ENCODE data around the gene BHLHA15.

The BHLHA15 gene

DNA sequence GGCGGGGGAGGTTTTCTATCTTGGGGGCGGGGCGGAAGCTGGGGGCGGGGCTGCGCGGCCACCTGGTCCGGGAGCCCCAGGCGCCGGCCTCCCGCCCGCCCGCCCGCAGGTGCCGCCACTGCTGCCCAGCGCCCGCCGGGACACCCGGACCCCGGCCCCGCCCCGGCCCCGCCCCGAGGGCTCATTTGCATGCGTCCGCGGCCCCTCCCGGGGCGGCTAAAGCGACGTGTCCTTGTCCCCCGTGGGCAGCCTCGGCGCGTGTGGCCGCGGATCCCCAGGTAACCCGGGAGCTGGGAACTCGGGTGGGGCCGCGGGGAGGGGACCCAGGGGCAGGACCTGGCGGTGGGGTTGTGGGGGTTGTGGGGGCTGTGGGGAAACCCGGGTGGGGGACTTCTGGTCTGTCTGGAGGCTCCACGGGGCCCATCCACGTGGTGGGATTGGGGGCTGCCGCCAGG lies at the start of gene BHLHA15:
Gene BHLHA15, plus strand, starts transcription at position 219 of the 455 bp plus-strand sequence. CDS start 871 bp downstream, outside the sequence.
- peak; percentile 70 for DNase-seq (ENCODE audit: low spot score)

DNA sequence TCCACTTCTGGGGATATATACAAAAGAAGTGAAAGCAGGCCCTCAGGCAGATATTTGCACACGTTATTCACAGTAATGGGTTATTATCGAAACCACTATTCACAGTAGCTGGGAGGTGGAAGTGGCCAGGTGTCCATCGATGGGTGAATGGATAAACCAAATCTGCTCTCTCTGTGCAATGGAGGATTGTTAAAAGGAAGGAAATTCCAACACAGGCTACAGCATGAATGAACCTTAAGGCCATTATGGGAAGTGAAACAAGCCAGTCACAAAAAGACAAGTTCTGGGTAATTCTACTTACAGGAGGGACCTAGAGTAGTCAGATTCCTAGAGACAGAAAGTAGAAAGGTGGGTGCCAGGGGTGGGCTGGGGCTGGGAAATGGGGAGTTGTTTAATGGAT lies 48.5 kb upstream of the BHLHA15 start:
- DNase-seq (ENCODE audit: low spot score) = no peak

DNA sequence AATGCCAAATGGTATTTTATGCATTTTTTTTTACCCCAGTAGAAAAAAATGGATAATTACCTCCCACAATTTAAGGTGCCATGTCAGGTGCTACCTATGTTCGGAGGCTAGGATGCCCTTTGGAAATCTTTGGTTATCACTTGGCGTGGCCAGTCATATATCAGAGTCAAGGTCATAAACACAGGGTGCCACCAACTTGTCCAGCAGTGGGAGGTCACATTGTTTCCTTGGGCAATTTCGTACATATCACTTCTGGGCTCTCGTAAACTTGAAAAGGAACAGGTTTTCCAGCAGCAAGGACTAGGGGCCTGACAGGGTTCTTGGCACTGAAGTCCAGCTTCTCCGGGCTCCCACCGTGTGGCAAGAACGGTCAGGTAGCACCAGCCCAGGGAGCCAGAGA lies 48.0 kb upstream of the BHLHA15 start:
- no peak for DNase-seq (ENCODE audit: low spot score)

DNA sequence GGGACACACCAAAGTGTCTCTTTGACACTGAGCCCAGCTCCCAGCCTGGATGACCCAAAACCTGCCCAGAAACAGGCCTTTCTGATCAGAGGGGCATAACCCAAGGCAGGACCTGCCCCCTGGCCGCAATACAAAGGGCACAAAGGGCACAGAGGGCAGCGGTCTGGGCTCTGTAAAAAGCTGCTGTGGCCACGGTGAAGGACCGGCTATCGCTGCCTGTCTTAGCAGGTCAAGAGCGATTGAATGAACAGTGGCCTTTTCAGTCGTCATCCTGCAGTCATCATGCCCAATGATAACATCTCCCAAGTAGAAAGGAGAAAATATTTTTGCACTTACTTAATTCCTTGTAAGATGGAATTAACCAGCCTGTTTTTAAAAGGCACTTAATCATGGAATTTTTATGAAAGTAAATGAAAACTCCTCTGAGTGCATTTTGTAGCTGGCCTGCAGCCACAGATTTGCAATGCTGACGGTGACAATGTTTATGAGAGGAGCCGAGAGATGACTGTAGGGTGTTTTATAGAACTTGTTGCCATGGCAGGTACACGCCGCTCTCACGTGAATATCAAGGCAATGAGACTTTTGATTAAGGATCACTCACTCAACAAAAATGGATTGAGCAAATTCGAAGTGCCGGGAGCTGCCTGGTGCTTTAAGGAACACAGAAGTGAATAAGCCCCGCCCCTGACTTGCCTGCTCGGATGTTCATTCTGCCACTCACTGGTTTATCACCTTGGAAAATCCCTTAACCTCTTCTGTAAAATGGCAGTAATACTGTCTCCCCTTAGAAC lies 47.3 kb upstream of the BHLHA15 start:
- peak; percentile 54 for DNase-seq (ENCODE audit: low spot score)

DNA sequence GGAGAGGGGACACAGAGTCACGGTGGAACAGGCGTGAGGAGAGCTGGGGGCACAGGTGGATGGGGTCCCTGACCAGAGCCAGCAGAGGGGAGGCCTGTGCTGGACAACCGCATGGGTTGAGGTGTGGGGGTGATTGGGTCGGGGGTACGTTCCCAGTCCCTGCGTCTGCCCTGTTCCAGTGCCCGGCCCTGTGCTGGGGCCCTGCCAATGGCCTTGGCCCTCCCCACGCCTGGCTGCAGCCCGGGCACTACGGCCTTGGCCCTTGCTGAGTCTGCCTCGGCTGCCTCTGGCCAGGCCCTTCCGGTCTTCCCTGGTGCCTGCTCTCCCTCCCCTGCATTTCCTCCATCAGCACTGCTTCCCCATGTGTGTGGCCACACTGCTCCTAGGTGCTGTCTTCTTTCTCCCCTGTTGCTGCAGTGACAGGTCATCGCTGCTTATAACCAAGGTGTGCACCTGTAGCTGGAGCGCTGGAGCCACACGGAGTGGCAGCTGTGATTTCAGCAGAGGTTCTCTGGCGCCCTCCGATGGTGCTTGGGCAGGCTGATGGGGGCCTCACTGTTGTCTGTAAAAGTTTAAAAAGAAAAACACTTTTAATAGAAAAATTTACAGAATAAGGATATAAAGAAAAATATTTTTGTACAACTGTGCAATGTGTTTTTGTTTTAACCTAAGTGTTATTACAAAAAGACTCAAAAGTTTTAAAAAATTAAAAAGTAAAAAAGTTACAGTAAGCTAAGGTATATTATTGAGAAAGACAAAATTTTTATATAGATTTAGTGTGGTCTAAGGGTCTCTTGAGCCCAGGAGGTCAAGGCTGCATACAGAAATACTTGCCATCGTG lies 45.2 kb upstream of the BHLHA15 start:
- peak; percentile 16 for DNase-seq (ENCODE audit: low spot score)

DNA sequence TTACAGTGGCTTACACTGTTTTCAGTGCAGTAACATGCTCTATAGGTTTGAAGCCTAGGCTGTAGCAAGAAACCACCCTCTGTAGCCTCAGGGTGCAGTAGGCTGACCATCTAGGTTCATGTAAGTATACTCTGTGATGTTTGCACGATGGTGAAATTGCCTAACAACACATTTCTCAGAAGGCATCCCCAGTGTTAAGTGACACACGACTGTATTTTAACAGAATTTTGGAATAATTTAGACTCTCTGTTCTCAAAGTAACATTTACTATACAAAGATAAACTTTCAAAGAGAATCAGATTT lies 44.6 kb upstream of the BHLHA15 start:
- DNase-seq (ENCODE audit: low spot score) = no peak

DNA sequence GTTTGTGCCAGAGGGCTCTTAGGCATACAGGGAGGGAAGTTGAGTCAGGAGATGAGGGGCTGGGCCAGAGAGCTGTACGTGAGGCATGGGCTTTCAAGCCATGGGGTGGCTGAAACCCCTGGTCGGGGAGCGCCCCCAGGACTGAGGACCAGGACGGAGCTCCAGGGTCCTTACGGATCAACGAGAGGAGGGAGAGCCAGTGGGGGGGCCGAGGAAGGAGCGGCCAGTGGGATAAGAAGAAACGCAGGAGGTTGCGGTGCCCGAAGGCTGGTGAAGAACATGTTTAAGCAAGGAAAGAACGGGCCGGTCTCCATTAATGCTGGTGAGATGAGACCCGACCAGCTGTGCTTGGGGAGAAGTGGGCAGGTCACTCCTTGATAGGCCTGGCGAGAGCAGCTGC lies 43.6 kb upstream of the BHLHA15 start:
- DNase-seq (ENCODE audit: low spot score) = no peak

DNA sequence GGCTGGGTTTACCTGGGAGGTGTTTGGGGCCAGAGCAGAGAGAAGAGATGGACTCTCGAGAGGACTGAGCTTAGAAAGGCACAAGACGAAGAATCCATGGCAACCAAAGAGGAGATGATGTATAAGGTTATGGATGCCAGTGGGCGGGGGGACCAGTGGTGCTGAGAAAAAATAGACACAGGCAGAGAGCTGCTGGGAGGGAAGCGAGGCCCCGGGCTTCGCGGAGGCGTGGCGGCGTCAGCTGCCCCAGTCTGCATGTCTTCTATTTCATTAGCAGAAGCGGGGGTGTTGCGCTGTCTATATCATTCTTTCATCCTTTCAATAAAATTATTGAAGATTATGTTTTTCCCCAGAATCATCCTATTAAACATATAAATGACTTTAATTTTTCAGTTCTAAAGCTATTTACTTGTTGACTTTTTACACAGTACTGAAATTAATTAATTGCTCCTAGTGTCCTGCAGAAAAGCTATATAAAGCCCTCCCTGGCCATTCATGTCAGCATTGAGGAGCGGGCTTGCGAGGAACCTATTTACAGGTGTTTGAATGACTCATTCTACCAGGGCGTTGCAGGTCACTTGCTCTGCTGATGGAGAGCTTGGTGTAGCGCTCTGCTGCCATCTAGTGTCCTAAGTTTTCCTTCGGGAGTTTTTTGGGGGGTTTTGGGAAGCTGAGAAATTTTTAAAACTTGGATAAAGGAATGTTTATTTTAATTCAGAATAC lies 42.9 kb upstream of the BHLHA15 start:
- peak; percentile 84 for DNase-seq (ENCODE audit: low spot score)

DNA sequence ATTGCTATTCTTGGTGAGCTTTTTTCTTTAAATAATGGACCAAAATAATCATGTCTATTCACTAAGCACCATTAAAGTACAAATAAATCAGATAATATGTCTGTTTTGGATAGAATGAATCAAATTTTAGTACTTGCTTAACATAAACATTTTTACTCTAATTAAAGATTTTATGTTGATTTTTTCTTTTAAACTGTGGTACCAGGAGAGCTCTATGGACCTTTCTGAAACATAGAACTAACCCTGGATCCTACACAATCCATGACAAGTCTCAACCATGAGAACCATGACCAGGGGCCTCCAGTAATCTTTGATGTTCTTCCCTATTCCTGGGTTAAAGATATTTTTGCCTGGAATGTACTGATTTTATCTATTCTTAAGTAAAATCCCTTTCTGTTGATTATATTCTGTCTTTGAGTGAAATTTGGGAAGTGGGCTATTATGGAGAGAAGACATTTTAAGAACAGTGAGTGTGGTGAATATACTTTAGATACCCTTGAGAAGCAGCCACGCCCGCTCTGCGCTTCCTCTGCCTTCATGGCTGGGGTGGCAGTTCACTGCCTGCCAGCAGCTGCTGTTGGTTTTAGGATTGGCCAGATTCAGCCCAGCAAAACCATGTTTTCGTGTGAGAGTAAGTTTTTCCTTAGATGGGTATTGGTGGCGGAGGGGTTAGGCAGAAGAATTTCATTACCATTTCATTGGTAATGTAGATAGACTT lies 42.2 kb upstream of the BHLHA15 start:
- DNase-seq (ENCODE audit: low spot score) = no peak

DNA sequence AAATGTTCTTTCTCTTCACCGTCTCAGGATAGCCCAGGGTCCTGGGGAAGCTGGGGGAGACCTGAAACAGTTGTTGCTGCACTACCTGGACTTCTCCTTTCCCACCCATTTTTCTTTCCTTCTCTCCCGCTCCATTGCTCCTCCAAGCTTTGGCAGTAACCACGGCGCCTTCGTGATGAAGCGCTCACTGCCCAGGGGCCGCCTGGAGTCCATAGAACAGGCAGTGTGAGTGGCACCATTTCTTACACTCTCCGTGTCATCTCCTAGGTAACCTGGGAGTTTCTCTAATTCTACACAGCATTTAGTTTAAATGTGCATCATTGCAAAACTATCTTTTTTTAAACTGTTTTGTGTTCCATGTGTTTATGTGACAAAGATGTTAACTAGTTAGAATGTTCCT lies 40.3 kb upstream of the BHLHA15 start:
- DNase-seq (ENCODE audit: low spot score) = no peak

DNA sequence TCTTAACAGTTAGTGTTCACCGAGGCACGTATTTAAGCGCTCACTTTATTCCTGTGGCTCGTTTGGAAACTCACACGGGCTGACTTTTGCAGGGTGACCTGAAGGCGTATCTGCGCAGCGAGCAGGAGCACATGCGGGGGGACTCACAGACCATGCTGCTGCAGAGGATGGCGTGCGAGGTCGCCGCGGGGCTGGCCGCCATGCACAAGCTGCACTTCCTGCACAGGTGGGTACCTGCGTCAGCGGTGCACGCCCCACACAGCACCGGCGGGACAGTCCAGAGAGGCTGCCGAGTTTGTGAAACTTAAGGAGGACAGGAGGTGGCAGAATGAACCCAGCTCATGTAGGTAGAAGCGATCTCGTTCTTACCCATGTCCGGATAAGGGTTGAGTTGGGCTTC lies 39.8 kb upstream of the BHLHA15 start:
- DNase-seq (ENCODE audit: low spot score) = no peak

DNA sequence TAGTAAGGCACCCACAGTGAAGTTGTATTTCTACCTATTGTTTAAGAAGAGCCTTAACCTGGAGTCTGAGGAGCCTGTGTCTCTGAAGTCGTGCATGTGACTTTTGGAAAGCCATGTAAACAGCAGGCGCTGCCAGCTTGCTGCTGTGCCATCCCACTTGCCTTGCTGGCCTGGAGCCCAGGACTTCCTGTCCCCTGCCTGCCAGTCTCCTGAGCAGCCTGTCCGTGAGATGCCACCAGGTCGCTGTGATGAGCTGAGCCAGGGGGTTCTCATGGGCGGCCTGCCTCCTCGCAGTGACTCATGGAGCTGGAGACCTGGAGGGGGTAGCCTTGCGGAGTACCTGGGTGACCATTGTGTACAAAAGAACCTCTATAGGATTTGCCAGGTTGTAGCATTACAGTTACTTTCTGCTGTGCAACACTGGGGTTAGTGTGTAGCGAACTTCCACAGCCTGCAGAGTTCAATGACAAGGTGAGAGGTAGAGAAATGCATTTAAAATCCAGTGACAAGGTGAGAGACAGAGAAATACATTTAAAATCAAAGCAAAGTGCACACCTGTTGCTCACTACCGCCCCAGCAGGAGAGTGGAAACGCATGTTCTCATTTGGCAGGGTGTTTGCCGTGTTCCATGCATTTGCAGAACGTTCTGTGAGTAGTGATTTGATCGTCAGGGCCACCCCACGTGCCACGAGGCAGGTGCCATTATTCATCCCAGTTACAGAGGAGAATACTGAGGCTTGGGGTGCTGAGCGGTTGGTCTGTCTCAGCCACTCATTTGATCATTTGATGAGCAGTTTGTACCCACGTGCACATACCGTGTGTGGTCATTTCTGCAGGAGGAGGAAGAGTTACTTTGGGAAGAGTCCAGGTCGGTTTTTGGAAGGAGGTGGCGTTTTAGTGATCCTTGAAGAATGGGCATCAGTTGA lies 36.6 kb upstream of the BHLHA15 start:
- DNase-seq (ENCODE audit: low spot score) = no peak

DNA sequence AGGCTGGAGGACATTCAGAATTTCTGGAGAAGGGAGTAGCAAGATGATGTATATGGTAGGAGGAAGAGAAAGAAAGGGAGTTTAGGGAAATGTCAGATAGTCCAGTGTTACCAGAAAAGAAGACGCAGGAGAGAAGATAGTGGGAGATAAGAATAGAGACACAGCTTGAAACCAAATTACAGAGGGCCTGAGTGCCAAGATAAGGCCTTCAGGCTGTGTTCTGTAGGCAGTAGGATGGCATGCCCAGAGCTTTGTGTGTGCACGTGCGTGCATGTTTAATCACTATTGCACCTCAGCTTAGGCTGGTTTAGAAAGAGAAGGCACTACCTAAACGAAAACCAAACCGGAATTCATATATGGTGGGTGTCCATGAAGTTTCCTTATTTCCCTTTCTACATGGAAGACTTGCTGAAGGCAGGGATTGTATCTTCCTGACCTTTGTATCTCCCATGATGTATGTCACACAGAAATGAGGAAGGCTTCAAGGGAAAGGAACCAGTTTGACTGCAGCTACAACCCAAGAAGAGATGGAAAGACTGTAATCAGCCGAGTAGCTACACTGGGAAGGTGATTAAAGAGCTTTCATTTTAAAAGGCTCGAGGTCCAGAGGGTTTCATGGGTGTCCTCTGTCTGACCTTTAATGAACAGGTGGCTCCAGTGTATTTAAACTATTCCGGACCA lies 35.8 kb upstream of the BHLHA15 start:
- no peak for DNase-seq (ENCODE audit: low spot score)

DNA sequence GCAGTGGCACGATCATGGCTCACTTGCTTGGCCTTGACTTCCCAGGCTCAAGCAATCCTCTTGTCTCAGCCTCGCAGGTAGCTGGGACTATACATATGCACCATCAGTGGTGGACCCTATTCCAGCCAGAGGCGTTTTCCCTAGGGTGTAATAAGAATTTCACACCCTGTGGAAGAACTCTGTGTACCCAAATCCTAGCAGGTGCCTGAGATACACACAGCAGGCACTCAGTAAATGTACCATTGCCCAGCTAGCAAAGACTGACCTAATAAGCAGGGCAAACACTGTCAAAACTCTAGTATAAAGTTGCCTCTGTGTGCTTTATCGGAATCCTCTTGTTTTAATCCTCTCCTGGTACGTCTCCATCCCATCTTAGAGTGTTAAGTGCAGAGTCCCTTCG lies 33.7 kb upstream of the BHLHA15 start:
- DNase-seq (ENCODE audit: low spot score) = no peak

DNA sequence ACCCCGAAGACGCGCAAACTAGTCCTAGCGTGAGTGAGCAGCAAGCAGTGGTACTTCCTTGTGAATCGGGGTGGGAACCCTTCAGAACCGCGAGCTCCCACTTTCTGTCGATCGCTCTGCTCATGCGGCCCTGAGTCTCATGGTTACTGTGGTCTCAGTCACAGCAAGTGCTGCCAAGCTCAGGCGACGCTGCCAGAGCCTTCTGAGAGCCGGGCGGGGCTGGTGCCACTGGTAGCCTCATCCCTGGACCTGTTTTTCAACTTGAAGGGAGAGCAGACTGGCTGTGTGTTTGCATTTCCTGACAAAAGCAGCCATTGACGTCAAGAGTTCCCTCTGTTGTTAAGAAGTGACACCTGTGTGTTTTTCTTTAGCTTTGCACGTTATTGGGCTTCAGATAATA lies 32.9 kb upstream of the BHLHA15 start:
- peak; percentile 34 for DNase-seq (ENCODE audit: low spot score)

DNA sequence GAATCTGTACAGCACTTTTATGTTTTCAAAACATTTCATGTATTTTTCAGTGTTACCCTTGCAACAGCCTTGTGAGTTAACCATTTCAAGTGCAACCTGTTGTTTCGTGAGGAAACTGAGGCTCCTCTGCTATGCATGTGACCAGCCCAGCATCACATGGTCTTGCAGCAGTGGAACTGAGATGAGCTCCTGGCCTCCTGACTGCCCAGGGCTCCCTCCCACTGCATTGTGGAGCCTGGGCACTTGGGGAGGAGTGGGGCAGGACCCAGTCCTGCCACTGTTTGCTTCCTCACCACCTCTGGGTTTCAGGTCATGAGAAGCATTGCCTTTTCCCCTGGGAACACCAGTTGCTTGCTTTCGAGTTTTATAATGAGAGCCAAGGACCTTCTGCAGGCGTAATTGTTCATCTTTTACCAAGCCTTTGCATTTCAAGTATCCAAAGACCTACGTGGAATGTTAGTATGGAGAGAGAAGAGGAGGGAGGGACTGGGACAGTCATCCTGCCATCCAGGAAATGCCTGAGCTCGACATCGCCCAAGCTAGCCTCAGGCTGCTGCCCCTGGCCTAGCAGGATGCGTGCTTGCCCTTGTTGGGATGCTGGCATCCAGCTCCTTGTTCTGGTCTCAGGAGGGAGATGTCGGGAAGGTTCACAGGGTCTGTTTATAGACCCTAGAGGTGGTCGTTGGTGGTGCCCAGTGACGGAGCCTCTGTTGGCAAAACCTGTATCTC lies 32.3 kb upstream of the BHLHA15 start:
- no peak for DNase-seq (ENCODE audit: low spot score)

DNA sequence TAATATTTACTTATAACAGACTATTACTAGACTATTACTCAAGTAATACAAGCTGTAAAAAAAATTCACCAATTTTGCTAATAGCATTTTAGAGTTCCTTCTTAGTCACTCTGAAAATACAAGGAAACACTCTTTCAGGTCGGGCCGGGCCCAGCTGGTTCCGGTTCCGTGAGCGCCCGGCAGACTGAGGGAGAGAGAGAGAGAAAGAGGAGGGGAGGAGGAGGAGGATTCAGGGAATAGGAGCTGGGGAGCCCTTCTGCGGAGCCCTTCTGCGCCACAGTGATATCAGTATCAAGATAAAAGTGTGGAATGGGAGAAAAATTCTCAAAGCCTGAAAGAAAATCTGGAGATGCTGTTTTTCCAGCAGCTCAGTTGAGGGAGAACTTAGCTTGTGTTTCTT lies 30.5 kb upstream of the BHLHA15 start:
- no peak for DNase-seq (ENCODE audit: low spot score)

DNA sequence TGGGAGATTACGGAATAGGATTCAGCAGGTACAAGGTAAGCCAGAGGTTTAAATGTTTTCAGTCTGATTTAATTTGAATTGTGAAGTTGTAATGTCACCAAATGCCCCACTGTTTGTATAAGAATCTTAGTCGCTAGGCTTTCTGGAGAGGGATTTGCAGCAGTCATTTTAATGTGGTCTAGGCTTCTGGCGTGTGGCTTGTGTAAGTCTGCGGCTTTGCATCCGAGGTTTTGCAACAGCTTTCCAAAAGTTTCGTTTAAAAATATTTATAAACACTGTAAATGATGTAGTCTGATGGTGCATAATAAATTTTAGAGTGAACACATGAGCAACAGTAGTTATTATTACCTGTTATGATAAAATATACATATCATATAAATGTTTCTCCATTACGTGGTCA lies 26.1 kb upstream of the BHLHA15 start:
- DNase-seq (ENCODE audit: low spot score) = no peak

DNA sequence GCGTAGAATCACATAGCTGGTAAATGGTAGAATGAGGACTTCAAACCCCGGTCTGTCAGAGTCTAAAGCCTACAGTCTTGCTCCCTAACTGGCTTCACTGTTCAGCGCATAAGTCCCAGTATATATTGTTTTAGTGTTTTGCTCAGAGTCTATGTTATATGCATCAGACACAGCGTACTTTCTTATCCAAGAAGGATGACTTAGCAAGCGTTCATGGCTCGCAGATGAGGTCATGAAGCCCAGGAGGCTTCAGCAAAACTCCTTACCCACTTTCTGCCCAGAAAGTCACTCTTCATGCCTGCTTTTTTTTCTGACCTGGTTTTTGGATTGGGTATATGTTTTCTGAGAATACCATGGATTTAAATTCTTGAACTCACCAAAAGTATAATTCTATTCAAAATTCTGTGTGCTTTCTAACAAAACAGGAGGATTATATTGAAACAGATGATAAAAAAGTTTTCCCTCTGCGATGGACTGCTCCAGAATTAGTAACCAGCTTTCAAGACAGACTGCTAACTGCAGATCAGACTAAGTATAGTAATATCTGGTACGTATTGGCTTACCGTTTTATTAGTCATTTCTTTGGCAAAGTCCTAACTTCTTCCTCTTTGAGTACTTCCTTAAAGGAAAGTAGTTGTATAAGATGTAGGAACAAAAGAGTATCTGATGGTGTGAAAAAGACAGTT lies 24.6 kb upstream of the BHLHA15 start:
- no peak for DNase-seq (ENCODE audit: low spot score)

Measured in LoVo (cell line).